ENCODE measurements around the gene RASSF3. TPM values are rescaled to one million over a fixed set of nuclear protein-coding genes. Genes with fewer than 3 reads are reported as not detected.

The RASSF3 gene
- total RNA-seq, 4 donors from 2014 or later: 5.2 to 11.5 (median 7.0) TPM

- Histone ChIP-seq H3K9me3 (no peaks in the 10 kb centered on the region), H3K27ac (no peak overlapping the region), H3K4me1 (peaks cover 0 to 7% of the 10 kb centered on the region in 2 donors), H3K36me3 (peaks cover 6 to 67% of the 10 kb centered on the region in 2 donors), H3K4me3 (no peak overlapping the region), H3K27me3 (no peaks in the 10 kb centered on the region)
- ATAC-seq (no peak), DNase-seq (no peak)
- in situ Hi-C loops (cut with MboI; ENCODE audit: low sequenced_read_pairs in 4 of 4): no loop called here
- TF ChIP-seq CTCF (IDR thresholded peaks at IDR 0.05 in 4 of 5, conservative IDR thresholded peaks at IDR 0.05 in 1 of 5) (no peak), POLR2A (IDR thresholded peaks at IDR 0.05) (no peak)
- intact Hi-C loops (cut with DNase I; ENCODE audit: low total_unique reads): no loop called here
Measured at GRCh38 chr12:64736771-64737170, 126.5 kb downstream of the RASSF3 start.

DNA sequence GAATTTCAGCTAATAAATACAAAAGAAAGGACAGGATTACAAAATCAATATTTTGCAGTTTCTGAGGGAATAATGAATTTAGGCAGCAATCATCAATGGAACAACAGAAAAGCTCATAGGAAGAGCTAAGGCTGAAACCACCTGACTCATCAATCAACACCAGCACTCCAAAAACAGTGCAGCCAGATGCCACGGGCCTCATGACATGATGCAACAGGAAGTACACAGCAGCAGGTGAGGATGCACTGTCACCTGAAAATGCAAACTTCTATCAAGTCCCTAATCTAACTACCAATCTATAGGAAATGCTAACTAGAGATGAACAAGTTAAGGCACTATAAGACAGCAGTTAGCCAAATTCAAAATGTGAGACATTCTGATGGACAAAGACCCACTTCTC, 127.2 kb downstream of the RASSF3 start:
- H3K4me3 ChIP-seq: no peak overlapping the region
- no peak overlapping the region for H3K27ac ChIP-seq
- DNase-seq (no peak), ATAC-seq (no peak)
- H3K9me3 ChIP-seq: no peaks in the 10 kb centered on the region
- H3K27me3 ChIP-seq: no peaks in the 10 kb centered on the region
- TF ChIP-seq CTCF (IDR thresholded peaks at IDR 0.05 in 4 of 5, conservative IDR thresholded peaks at IDR 0.05 in 1 of 5) (no peak), POLR2A (IDR thresholded peaks at IDR 0.05) (no peak)
- in situ Hi-C loops (cut with MboI; ENCODE audit: low sequenced_read_pairs in 4 of 4) (no loop called here), intact Hi-C loops (cut with DNase I; ENCODE audit: low total_unique reads) (no loop called here)
- H3K36me3 ChIP-seq: peaks cover 6 to 75% of the 10 kb centered on the region in 2 donors
- H3K4me1 ChIP-seq: peaks cover 0 to 7% of the 10 kb centered on the region in 2 donors

- Histone ChIP-seq H3K4me3 (no peak overlapping the region), H3K27me3 (no peaks in the 10 kb centered on the region), H3K36me3 (peaks cover 11 to 97% of the 10 kb centered on the region in 2 donors), H3K27ac (no peak overlapping the region), H3K9me3 (no peaks in the 10 kb centered on the region), H3K4me1 (no peaks in the 10 kb centered on the region)
- intact Hi-C loops (cut with DNase I; ENCODE audit: low total_unique reads): no loop called here
- DNase-seq (no peak), ATAC-seq (no peak)
- in situ Hi-C loops (cut with MboI; ENCODE audit: low sequenced_read_pairs in 4 of 4): no loop called here
- TF ChIP-seq CTCF (IDR thresholded peaks at IDR 0.05 in 4 of 5, conservative IDR thresholded peaks at IDR 0.05 in 1 of 5): no peak
- TF ChIP-seq POLR2A (IDR thresholded peaks at IDR 0.05): no peak
Measured at GRCh38 chr12:64739778-64740177, 129.5 kb downstream of the RASSF3 start.

DNA sequence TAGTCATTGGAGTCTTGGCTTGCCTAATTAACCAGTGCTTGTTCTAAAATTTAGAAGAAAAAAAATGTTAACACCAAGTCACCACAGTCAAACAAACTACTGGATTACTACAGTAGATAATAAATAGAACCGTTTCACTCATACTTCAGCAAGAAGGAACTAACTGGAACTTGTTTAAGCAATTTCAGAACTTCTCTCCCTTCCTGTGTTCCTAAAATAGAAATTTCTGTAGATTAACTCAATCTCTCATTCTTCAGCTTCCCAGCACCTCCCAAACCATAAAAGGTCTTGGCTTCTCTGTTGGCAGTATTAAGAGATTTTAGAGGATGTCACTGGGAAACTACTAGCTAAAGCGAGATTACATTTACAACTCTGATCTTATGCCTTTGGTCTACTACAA, 130.4 kb downstream of the RASSF3 start:
- H3K9me3 ChIP-seq: no peaks in the 10 kb centered on the region
- H3K4me1 ChIP-seq: no peaks in the 10 kb centered on the region
- H3K36me3 ChIP-seq: peaks cover 11 to 96% of the 10 kb centered on the region in 2 donors
- DNase-seq: no peak
- H3K4me3 ChIP-seq: no peak overlapping the region
- no peak for ATAC-seq
- no peak for TF ChIP-seq POLR2A (IDR thresholded peaks at IDR 0.05)
- TF ChIP-seq CTCF (IDR thresholded peaks at IDR 0.05 in 4 of 5, conservative IDR thresholded peaks at IDR 0.05 in 1 of 5): no peak
- in situ Hi-C loops (cut with MboI; ENCODE audit: low sequenced_read_pairs in 4 of 4): no loop called here
- H3K27ac ChIP-seq: no peak overlapping the region
- no peaks in the 10 kb centered on the region for H3K27me3 ChIP-seq
- intact Hi-C loops (cut with DNase I; ENCODE audit: low total_unique reads): no loop called here

DNA sequence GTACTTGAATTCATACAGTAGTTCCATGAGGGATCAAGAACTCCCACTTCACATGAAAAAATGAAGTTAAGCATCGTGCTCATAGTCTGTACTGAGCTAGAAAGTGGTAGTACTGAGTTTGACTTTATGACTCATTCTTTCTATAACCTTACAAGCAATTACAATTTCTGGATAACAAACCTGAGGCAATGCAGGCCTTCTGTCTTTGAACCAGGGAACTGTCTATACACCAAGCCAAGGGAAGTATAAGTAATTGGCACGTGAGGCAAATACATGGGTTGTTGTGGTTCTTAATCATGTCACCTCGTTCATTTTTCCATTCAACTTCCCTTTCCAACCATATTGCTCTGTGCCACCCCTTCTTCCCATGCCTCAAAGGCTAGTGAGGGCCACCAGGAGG, 132.1 kb downstream of the RASSF3 start:
- Histone ChIP-seq H3K4me3 (no peak overlapping the region), H3K36me3 (peaks cover 9 to 90% of the 10 kb centered on the region in 2 donors), H3K27me3 (no peaks in the 10 kb centered on the region), H3K27ac (no peak overlapping the region), H3K9me3 (no peaks in the 10 kb centered on the region), H3K4me1 (no peaks in the 10 kb centered on the region)
- ATAC-seq (no peak), DNase-seq (no peak)
- TF ChIP-seq CTCF (IDR thresholded peaks at IDR 0.05 in 4 of 5, conservative IDR thresholded peaks at IDR 0.05 in 1 of 5): no peak
- no peak for TF ChIP-seq POLR2A (IDR thresholded peaks at IDR 0.05)
- in situ Hi-C loops (cut with MboI; ENCODE audit: low sequenced_read_pairs in 4 of 4) (no loop called here), intact Hi-C loops (cut with DNase I; ENCODE audit: low total_unique reads) (no loop called here)
